ENCODE measurements around the gene IRF2BPL. TPM values are rescaled to one million over a fixed set of nuclear protein-coding genes. Genes with fewer than 3 reads are reported as not detected.

Gene IRF2BPL
- total RNA-seq, 1 donor from 2014 or later, result 56.2 TPM

DNA sequence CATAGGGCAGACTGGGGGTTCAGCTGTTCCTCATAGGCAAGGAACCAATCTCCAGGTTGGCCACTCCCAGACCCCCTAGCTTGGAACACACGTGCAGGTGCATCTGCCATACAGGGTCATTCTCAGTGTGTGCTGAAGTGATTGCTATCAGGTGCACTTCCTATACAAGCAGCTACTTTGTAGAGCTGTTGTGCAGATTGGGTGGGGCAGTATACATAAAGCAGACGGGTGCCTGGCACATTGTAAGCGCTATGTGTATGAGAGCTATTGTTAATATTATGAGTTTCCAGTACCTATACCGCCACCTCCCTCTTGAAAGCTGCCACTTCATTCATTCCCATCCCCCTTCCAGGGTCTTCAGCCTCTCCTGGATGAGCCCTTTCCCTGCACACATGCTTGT is 17.3 kb downstream of the IRF2BPL start:
- Mint-ChIP-seq H3K4me3 (ENCODE audit: low read depth) (no peak overlapping the region), H3K9me3 (ENCODE audit: low read depth) (no peaks in the 10 kb centered on the region), H3K36me3 (ENCODE audit: insufficient read depth) (no peaks in the 10 kb centered on the region), H3K27me3 (peaks cover 6% of the 10 kb centered on the region), H3K4me1 (ENCODE audit: low read depth) (peaks cover 40% of the 10 kb centered on the region), H3K27ac (no peak overlapping the region)
- DNase-seq (ENCODE audit: low spot score, unreplicated experiment), result no peak
- TF ChIP-seq, protein P1, sequence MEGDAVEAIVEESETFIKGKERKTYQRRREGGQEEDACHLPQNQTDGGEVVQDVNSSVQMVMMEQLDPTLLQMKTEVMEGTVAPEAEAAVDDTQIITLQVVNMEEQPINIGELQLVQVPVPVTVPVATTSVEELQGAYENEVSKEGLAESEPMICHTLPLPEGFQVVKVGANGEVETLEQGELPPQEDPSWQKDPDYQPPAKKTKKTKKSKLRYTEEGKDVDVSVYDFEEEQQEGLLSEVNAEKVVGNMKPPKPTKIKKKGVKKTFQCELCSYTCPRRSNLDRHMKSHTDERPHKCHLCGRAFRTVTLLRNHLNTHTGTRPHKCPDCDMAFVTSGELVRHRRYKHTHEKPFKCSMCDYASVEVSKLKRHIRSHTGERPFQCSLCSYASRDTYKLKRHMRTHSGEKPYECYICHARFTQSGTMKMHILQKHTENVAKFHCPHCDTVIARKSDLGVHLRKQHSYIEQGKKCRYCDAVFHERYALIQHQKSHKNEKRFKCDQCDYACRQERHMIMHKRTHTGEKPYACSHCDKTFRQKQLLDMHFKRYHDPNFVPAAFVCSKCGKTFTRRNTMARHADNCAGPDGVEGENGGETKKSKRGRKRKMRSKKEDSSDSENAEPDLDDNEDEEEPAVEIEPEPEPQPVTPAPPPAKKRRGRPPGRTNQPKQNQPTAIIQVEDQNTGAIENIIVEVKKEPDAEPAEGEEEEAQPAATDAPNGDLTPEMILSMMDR (IDR thresholded peaks at IDR 0.05; ENCODE audit: unreplicated experiment), result no peak

DNA sequence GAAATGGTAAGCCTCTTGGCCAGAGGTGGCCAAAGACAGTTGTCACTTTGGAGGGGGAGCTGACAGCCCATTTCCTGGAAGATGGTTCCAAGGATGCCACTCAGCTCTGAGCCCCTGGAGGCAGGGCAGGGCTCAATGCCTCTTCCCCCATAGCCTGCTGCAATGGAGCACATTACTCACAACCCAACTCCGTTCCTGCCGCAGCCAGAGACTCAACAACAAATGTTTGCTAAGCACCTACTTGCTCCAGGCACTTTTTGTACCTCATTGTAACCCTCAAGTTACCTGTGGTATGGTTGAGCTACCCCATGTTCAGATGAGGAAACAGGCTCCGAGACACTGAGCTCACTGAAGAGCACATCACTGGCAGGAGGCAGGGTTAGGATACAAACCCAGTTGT is 19.5 kb downstream of the IRF2BPL start:
- H3K27ac Mint-ChIP-seq, result no peak overlapping the region
- TF ChIP-seq, protein P1 (IDR thresholded peaks at IDR 0.05; ENCODE audit: unreplicated experiment), result no peak
- no peaks in the 10 kb centered on the region for H3K36me3 Mint-ChIP-seq (ENCODE audit: insufficient read depth)
- peaks cover 58% of the 10 kb centered on the region for H3K4me1 Mint-ChIP-seq (ENCODE audit: low read depth)
- H3K27me3 Mint-ChIP-seq, result peaks cover 6% of the 10 kb centered on the region
- H3K9me3 Mint-ChIP-seq (ENCODE audit: low read depth), result no peaks in the 10 kb centered on the region
- no peak overlapping the region for H3K4me3 Mint-ChIP-seq (ENCODE audit: low read depth)
- no peak for DNase-seq (ENCODE audit: low spot score, unreplicated experiment)

DNA sequence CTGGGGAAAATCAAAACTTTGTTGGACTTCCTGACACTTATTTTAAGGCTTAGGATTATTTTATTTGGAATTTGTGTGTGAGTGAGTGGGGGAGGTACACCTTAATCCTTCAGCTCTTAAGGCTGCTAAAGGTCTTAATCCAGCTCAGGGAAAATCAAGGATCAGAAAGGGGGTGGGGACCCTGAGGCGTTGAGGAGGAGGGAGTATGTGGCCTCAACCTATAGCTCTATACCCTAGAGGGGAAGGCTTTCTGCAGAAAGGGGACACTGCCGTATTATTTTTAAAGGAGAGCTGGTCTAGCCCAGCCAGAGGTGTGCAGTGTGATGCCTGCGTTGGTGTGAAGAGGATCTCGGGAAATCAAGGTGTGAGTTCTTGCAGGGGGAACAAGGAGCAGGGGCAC is 20.0 kb downstream of the IRF2BPL start:
- H3K27ac Mint-ChIP-seq, result peak overlapping the region; percentile 4
- DNase-seq (ENCODE audit: low spot score, unreplicated experiment), result no peak
- peaks cover 62% of the 10 kb centered on the region for H3K4me1 Mint-ChIP-seq (ENCODE audit: low read depth)
- H3K27me3 Mint-ChIP-seq, result peaks cover 6% of the 10 kb centered on the region
- H3K4me3 Mint-ChIP-seq (ENCODE audit: low read depth), result no peak overlapping the region
- TF ChIP-seq, protein P1 (IDR thresholded peaks at IDR 0.05; ENCODE audit: unreplicated experiment), result no peak
- no peaks in the 10 kb centered on the region for H3K36me3 Mint-ChIP-seq (ENCODE audit: insufficient read depth)
- no peaks in the 10 kb centered on the region for H3K9me3 Mint-ChIP-seq (ENCODE audit: low read depth)

DNA sequence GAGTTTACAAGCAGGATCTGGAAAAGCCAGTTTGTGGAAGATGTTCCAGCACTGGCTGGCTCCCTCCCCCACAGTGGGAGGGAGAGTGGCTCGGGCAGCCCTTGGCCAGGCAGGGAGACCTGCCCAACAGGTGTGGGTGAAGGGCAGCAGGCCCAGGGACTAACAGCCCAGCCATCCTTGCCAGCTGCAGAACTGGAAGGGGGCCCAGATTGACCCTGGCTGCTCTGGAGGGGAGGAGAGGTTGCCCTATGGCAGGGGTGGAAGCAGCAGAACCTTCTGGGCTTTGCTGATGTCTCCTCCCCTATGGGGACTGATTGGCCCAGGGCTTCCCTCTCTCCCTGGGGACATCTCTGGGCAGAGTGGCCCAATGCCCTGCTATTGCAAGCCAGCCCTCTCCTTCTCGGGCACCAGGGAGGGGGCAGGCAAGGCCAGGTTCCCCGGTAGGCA is 20.5 kb downstream of the IRF2BPL start:
- DNase-seq (ENCODE audit: low spot score, unreplicated experiment), result no peak
- H3K27ac Mint-ChIP-seq, result peak overlapping the region; percentile 39

DNA sequence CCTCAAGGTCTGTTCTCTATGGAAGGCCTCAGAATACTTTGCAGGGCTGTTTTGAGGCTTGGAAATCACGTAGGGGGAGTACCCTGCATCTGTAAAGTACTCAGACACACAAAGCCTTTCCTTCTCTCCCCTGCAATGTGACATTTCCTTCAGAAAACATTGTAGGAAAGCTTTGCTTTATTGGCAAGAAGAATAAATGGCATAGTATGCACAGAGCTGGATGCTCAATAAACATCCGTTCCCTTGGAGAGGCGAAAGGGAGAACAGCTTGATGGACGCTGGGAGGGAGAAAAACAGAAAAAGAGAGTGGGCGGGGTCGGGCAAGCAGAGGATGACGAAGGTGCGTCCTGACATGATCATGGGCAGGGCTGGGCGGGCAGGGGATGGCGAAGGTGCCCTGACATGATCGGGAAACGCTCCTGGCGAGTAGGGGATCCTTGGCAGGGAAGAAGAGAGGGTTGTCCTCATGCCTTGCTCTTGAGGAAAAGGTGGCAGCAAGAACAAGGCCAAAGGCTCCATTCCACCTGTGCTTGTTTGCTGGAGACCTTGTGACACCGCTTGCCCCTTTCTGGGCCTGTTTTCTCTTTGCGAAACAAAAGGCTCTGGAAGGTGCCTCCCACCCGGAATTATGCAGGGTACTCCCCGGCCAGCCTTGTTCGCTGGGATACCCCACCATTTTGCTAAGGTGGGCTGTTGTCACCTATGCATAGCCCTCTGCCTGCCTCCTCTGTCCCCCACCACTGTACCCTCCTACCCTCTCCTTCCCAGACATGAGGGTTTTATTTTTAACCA is 21.1 kb downstream of the IRF2BPL start:
- Mint-ChIP-seq H3K27me3 (peaks cover 1% of the 10 kb centered on the region), H3K4me3 (ENCODE audit: low read depth) (no peak overlapping the region)
- DNase-seq (ENCODE audit: low spot score, unreplicated experiment), result no peak

More for the DNA sequence above, 20.5 kb downstream of the IRF2BPL start:
- Mint-ChIP-seq H3K36me3 (ENCODE audit: insufficient read depth) (no peaks in the 10 kb centered on the region), H3K9me3 (ENCODE audit: low read depth) (no peaks in the 10 kb centered on the region), H3K4me3 (ENCODE audit: low read depth) (no peak overlapping the region), H3K4me1 (ENCODE audit: low read depth) (peaks cover 63% of the 10 kb centered on the region), H3K27me3 (peaks cover 6% of the 10 kb centered on the region)
- TF ChIP-seq, protein P1 (IDR thresholded peaks at IDR 0.05; ENCODE audit: unreplicated experiment), result no peak

More for the DNA sequence above, 21.1 kb downstream of the IRF2BPL start:
- Mint-ChIP-seq H3K27ac (peak overlapping the region; percentile 88), H3K36me3 (ENCODE audit: insufficient read depth) (no peaks in the 10 kb centered on the region), H3K9me3 (ENCODE audit: low read depth) (no peaks in the 10 kb centered on the region), H3K4me1 (ENCODE audit: low read depth) (peaks cover 61% of the 10 kb centered on the region)
- TF ChIP-seq, protein P1 (IDR thresholded peaks at IDR 0.05; ENCODE audit: unreplicated experiment), result no peak

Measured in progenitor cell of endocrine pancreas (in vitro differentiated cells).